Measurements from ENCODE around the gene GABRB2.
"Not testable (repeated sequence)": the region's sequence is repeated elsewhere in the genome, so short reads cannot be mapped to it uniquely, and the experiment has no call there.

GABRB2 gene

GRCh38 chr5:161546470-161547301 lies at the start of gene GABRB2:
Gene GABRB2 (minus strand): TSS chr5:161546725. CDS start chr5:161546643, 82 bp downstream.
- DNase-seq: no peak

- DNase-seq: no peak
Measured at GRCh38 chr5:161585798-161586197, 39.3 kb upstream of the GABRB2 start.

GRCh38 chr5:161580621-161581020 lies 34.1 kb upstream of the GABRB2 start:
- DNase-seq: no peak

GRCh38 chr5:161572914-161573313 lies 26.4 kb upstream of the GABRB2 start:
- DNase-seq: no peak

- DNase-seq: no peak
Measured at GRCh38 chr5:161566081-161566480, 19.6 kb upstream of the GABRB2 start.

- no peak for DNase-seq
Measured at GRCh38 chr5:161562446-161562845, 15.9 kb upstream of the GABRB2 start.

- no peak for DNase-seq
Measured at GRCh38 chr5:161549106-161549505, 2.6 kb upstream of the GABRB2 start.

GRCh38 chr5:161548487-161549094 lies 2.1 kb upstream of the GABRB2 start:
- DNase-seq: no peak

GRCh38 chr5:161547738-161548486 lies 1.4 kb upstream of the GABRB2 start:
- no peak for DNase-seq

GRCh38 chr5:161547406-161547737 lies 847 bp upstream of the GABRB2 start:
- DNase-seq: no peak

GRCh38 chr5:161546095-161546469 lies 443 bp downstream of the GABRB2 start:
- no peak for DNase-seq

- DNase-seq: no peak
Measured at GRCh38 chr5:161545344-161546094, 1.0 kb downstream of the GABRB2 start.

GRCh38 chr5:161544350-161544765 lies 2.2 kb downstream of the GABRB2 start:
- DNase-seq: no peak

GRCh38 chr5:161539016-161539415 lies 7.5 kb downstream of the GABRB2 start:
- DNase-seq: no peak

- no peak for DNase-seq
Measured at GRCh38 chr5:161535762-161536161, 10.8 kb downstream of the GABRB2 start.

- DNase-seq: no peak
Measured at GRCh38 chr5:161530700-161531099, 15.8 kb downstream of the GABRB2 start.

GRCh38 chr5:161513942-161514341 lies 32.6 kb downstream of the GABRB2 start:
- no peak for DNase-seq

GRCh38 chr5:161507591-161507990 lies 38.9 kb downstream of the GABRB2 start:
- DNase-seq: no peak

GRCh38 chr5:161505160-161505559 lies 41.4 kb downstream of the GABRB2 start:
- not testable (repeated sequence) for DNase-seq

- DNase-seq: no peak
Measured at GRCh38 chr5:161498531-161498930, 48.0 kb downstream of the GABRB2 start.

- no peak for DNase-seq
Measured at GRCh38 chr5:161483721-161484120, 62.8 kb downstream of the GABRB2 start.

- DNase-seq: no peak
Measured at GRCh38 chr5:161481922-161482321, 64.6 kb downstream of the GABRB2 start.

Measured in CD4-positive, alpha-beta T cell treated with Interleukin-15 for 1 hour (primary cell).